Measurements from ENCODE around the gene ORC6.

ORC6 gene

DNA sequence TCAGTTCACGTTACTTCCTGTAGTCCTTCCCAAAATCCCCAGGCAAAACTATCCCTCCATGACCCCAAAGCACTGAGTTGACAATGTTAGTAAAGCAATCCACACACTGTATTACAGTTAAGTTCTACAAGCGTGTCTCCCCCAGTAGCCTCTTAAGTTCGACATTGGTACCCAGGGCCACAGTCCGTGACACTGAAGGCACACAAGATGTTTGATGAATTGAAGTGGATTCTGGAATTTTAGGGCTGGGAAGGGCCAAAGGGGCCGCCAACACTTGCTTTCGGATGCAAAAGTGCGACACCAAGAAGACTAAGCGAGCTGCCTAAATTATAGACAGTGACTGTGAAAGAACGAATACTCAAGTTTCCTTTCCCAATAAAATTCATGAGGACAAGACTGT, 2.0 kb upstream of the ORC6 start:
- H3K4me3 ChIP-seq (ENCODE audit: low read depth, low read length), result peak overlapping the region; percentile 85
- TF ChIP-seq POLR2A (IDR thresholded peaks at IDR 0.05; ENCODE audit: extremely low read depth, insufficient read length) (no peak), MAX (IDR thresholded peaks at IDR 0.05; ENCODE audit: low read depth, low read length) (no peak), MYC (IDR thresholded peaks at IDR 0.05; ENCODE audit: low read depth, low read length) (no peak), CTCF (IDR thresholded peaks at IDR 0.05; ENCODE audit: low read depth, low read length) (no peak)
- no peak for DNase-seq (ENCODE audit: low read depth)

- peak overlapping the region; percentile 85 for H3K4me3 ChIP-seq (ENCODE audit: low read depth, low read length)
- DNase-seq (ENCODE audit: low read depth), result peak; percentile 89
- TF ChIP-seq POLR2A (IDR thresholded peaks at IDR 0.05; ENCODE audit: extremely low read depth, insufficient read length) (no peak), MYC (IDR thresholded peaks at IDR 0.05; ENCODE audit: low read depth, low read length) (peak; percentile 45), MAX (IDR thresholded peaks at IDR 0.05; ENCODE audit: low read depth, low read length) (peak; percentile 69)
These were observed 1.3 kb upstream of the ORC6 start for GRCh38 chr16:46688101-46688653.

DNA sequence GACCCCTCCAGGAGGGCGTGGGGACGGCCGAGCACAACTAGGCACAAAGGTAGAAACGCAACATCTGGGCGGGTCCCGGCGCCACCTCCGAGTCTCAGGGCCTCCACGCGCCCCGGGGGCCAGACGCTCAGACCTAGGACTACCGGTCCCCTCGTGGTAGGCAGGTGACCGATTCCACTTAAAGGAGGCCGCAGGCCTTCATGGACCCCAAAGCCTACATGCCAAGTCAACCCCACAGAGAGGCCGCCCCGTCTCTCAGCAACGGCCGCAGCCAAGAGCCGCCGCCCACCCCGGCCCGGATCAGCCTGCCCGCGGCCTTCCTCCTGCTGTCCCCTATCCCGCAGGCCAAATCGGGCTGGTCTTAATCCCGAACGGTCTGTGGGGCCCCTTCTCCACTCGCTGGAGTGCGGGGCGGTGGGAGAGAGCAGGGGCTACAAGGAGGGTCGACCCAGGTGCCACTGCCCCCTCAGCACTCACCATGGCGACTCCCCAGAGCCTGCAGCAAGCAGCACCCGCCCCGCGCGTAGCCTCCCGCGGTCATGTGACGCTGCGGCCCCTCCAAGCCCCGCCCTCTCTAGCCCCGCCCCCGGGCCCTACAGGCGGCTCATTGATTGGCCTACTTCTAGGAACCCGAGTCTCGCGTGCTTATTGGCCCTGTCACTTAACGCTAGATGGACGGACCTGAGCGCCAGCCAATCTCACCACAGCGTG, 650 bp upstream of the ORC6 start, which contains the start of gene VPS35:
Gene VPS35, minus strand, starts transcription at position 525 of the 711 bp plus-strand sequence. Its CDS starts 45 bp downstream, at position 480.
- H3K4me3 ChIP-seq (ENCODE audit: low read depth, low read length), result peak within 1 kb of the TSS; percentile 98
- TF ChIP-seq POLR2A (IDR thresholded peaks at IDR 0.05; ENCODE audit: extremely low read depth, insufficient read length), result peak; percentile 70
- TF ChIP-seq MYC (IDR thresholded peaks at IDR 0.05; ENCODE audit: low read depth, low read length), result peak; percentile 9; the same call in 1 of the 2 replicates
- peak; percentile 53 for TF ChIP-seq MAX (IDR thresholded peaks at IDR 0.05; ENCODE audit: low read depth, low read length)
- TF ChIP-seq CTCF (IDR thresholded peaks at IDR 0.05; ENCODE audit: low read depth, low read length), result no peak
- DNase-seq (ENCODE audit: low read depth), result peak; percentile 99

DNA sequence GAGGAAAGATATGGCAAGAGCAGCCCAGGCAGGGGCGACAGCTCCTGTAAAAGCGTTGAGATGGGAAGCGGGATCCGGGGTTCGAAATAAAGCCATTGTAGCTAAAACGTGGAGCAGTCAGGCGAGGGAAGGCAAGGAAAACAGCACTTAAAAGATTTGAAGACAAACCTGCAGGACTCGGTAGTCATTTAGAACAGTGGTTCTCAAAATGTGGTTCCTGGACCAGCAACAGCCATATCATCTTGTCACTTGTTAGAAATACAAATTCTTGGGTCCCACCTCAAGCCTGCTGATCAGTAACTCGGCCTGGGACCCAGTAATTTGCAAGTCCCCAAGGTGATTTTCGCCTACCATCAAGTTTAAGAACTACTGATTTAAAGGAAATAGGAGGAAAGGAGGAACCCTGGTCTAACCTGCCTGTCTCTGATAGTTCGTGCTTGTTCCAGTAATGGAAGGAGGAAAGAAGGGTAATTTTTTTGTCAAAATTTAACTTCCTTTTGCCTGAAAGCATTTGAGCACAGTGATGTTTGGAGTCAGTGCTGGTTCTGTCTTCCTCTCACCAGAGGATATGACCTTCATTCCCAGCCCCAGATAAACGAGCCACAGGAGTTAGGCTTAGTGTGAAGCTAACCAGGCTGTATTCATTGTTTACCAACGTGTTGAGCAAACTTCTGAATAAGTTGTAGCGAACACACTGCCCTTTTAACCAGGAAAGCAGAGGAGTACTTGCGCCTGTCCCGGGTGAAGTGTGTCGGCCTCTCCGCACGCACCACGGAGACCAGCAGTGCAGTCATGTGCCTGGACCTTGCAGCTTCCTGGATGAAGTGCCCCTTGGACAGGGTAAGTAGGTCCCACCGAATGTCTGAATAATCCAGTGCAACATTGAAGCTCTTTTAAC, 1.1 kb downstream of the ORC6 start:
- peak; percentile 25 for DNase-seq (ENCODE audit: low read depth)
- H3K4me3 ChIP-seq (ENCODE audit: low read depth, low read length), result peak overlapping the region; percentile 98
- TF ChIP-seq POLR2A (IDR thresholded peaks at IDR 0.05; ENCODE audit: extremely low read depth, insufficient read length) (no peak), CTCF (IDR thresholded peaks at IDR 0.05; ENCODE audit: low read depth, low read length) (no peak), MYC (IDR thresholded peaks at IDR 0.05; ENCODE audit: low read depth, low read length) (no peak), MAX (IDR thresholded peaks at IDR 0.05; ENCODE audit: low read depth, low read length) (no peak)

DNA sequence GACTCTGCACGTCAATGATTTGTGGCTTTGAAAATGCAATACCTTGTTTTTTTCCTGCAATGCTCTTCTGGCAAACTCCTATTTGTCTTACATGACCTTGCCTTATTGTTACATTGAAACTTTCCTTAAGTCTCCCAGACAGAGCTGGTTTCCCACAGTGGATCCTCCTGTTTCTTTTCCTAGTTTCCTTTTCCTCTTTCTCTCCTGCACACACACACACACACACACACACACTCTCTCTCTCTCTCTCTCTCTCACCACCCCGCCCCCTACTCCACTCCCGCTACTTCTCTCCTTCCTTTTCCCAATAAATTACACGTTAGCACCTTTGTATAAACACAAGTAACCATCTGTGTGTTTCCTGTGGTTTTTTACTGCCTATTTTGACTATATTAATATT, 2.3 kb downstream of the ORC6 start:
- DNase-seq (ENCODE audit: low read depth), result no peak
- H3K4me3 ChIP-seq (ENCODE audit: low read depth, low read length), result peak overlapping the region; percentile 98
- no peak for TF ChIP-seq MYC (IDR thresholded peaks at IDR 0.05; ENCODE audit: low read depth, low read length)
- no peak for TF ChIP-seq MAX (IDR thresholded peaks at IDR 0.05; ENCODE audit: low read depth, low read length)

DNA sequence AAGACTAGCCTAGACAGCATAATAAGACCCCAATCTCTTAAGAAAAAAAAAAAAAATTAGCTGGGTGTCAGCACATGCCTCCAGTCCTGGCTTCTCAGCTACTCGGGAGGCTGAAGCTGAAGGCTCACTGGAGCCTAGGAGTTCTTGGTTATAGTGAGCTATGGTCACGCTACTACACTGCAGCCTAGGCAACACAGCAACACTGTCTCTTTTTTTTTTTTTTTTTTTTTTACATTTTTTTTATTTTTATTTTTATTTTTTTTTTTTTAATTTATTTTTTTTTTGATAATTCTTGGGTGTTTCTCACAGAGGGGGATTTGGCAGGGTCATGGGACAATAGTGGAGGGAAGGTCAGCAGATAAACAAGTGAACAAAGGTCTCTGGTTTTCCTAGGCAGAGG, 4.1 kb downstream of the ORC6 start:
- no peak for DNase-seq (ENCODE audit: low read depth)
- TF ChIP-seq CTCF (IDR thresholded peaks at IDR 0.05; ENCODE audit: low read depth, low read length) (no peak), POLR2A (IDR thresholded peaks at IDR 0.05; ENCODE audit: extremely low read depth, insufficient read length) (no peak), MAX (IDR thresholded peaks at IDR 0.05; ENCODE audit: low read depth, low read length) (no peak), MYC (IDR thresholded peaks at IDR 0.05; ENCODE audit: low read depth, low read length) (no peak)
- no peak overlapping the region for H3K4me3 ChIP-seq (ENCODE audit: low read depth, low read length)
